HG03558 (cell line): Measurements from ENCODE around the gene YWHAQ.
"Not testable (repeated sequence)": the region's sequence is repeated elsewhere in the genome, so short reads cannot be mapped to it uniquely, and the experiment has no call there.

Experiments used
- ATAC-seq: cut with Tn5 transposase; IDR thresholded peaks from one replicate; pipeline ENCODE4 v1.9.1; 2021; ENCODE audit warnings: moderate number of reproducible peaks; ENCODE audit not compliant: unreplicated experiment; ENCODE audit errors: extremely low read depth

The YWHAQ gene

DNA sequence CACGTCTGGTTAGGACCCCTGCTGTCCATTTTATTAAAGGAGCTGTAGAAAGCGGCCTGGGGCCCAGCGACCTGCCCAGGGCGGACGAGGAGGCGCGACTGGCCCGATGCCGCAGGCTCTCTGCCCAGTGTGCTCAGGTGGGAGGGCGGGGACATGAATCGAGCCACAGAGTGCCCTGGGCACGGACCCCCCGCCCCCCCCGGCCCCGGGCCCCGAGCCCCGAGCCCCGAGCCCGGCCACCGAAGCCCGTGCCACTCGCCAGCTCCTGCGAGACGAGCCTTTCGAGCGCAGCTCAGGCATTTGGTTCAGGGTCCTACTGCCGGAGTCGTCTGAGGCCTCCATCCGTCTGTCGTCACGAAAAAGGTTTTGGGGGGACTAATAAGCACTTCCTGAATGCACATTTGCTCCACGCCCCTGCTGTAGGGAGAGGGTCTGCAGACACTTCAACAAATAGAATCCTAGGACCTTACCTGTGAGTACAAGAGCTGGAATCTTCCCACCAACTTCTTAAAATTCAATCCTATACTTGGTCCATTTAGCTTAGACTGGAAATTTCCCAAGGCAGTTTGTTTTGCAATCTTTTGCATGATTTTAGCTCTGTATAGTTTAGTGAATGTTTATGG, 74.6 kb downstream of the YWHAQ start:
- no peak for ATAC-seq

GRCh38 chr2:9555297-9556120, 75.3 kb downstream of the YWHAQ start, which contains the start of gene ADAM17:
Gene ADAM17, minus strand, starts transcription at chr2:9555830. Its CDS starts 225 bp downstream, at chr2:9555605.
- peak; percentile 77 for ATAC-seq

DNA sequence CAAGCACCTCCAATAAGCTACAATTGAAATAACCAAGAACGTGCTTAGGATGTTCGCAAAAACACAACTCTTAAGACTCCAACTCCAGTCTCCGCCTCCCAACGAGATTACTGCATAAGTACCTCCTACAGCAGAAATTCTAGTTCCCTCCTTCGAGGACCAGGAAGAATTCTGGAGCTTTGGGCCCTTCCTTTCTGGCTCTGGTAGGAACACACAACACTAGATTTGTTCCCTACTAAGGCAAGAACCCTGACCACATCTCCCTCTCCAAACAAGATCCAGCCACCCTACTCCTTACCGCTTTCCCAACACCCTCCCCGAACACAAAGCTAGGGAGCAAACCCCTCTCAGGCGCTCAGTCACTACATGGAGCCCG, 75.9 kb downstream of the YWHAQ start:
- no peak for ATAC-seq

- ATAC-seq, result no peak
These were observed 78.3 kb downstream of the YWHAQ start for GRCh38 chr2:9552219-9553178.

- ATAC-seq, result not testable (repeated sequence)
These were observed 79.9 kb downstream of the YWHAQ start for GRCh38 chr2:9550859-9551391.

DNA sequence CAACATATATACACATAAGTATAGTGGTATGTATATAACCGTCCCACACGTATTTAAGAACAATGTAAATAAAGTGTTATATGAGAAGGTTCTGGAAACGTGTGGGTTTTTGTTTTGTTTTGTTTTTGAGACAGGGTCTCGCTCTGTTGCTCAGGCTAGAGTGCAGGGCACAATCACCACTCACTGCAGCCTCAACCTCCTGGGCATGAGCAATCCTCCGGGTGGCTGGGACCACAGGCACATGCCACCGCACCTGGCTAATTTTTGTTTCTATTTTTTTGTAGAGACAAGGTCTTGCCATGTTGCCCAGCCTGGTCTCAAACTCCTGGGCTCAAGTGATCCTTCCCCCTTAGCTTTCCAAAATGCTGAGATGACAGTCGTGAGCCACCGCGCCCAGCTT, 81.4 kb downstream of the YWHAQ start:
- ATAC-seq, result no peak

GRCh38 chr2:9548506-9548905, 82.3 kb downstream of the YWHAQ start:
- peak; percentile 50 for ATAC-seq

- ATAC-seq, result no peak
These were observed 83.4 kb downstream of the YWHAQ start for GRCh38 chr2:9547262-9547991.

- no peak for ATAC-seq
These were observed 85.3 kb downstream of the YWHAQ start for GRCh38 chr2:9545502-9545901.

DNA sequence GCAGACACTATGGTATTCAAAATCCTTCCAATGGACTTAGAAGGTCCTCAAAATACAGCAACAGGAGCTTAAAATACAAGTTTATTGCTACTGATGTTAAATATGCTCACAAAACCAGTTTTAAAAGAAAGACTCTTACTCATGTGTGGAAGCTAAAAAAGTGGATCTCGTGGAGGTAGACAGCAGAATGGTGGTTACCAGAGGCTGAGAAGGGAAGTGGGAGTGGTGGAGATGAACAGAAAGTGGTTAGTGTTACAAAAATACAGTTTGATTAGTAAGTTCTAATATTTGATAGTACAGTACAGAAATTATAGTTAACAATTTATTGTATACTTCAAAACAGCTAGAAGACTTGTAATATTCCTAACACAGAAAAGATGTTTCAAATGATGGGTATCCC, 87.2 kb downstream of the YWHAQ start:
- ATAC-seq, result no peak

GRCh38 chr2:9539531-9539930, 91.3 kb downstream of the YWHAQ start:
- no peak for ATAC-seq

GRCh38 chr2:9538000-9538507, 92.7 kb downstream of the YWHAQ start:
- ATAC-seq, result no peak

DNA sequence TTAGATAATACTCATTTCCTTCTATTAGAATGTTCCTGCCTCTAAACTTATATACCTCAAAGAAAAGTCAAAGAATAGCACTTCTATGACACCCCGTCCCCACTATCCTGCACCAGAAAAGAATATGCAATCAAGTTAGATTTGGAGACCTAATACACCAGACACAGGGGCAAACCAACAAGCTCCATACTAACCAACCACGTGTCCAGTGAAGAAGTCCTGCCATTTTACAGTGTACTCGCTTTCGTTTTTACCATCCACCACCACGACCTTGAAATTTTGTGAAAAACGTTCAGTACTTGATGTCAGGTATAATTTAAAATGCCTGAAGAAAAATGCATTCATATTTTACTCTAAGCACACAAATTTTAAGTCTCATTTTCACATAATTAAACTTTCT, 94.3 kb downstream of the YWHAQ start:
- ATAC-seq, result no peak

DNA sequence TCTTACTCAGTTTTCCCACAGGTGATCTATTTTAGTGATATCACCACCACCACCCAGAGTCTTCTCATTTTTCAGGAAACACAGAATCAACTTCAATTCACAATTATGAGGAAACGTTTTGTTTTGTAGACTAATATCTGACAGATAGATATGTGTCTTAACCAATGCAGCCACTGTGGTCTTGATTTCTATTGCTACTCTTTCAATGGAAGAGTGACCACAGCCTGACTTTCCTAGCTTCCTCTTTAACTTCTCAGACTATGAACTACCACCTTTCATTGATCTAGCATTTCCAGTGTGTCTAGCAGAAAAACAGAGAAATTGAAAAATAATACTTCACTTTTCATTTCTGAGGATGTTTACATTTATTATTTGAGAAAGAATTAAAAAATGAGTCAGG, 95.6 kb downstream of the YWHAQ start:
- ATAC-seq, result no peak
